Skeletal muscle tissue (tissue), 4 donors: ENCODE results near the gene NPAS2. TPM values are rescaled to one million over a fixed set of nuclear protein-coding genes. Genes with fewer than 3 reads are reported as not detected.

Experiments used
- H3K27ac ChIP-seq: one replicate; pipeline ENCODE4 v1.7.0; 2013; ENCODE audit warnings: mild to moderate bottlenecking, low read depth, low read length, inconsistent platforms
- H3K27me3 ChIP-seq, 3 donors: one replicate each; pipeline ENCODE4 v1.7.0; 2013; ENCODE audit warnings: low read length in 3 of 3; ENCODE audit not compliant: control insufficient read depth in 3 of 3, insufficient read depth in 3 of 3
- H3K36me3 ChIP-seq, 3 donors: one replicate each; pipeline ENCODE4 v1.7.0; 2013; ENCODE audit warnings: low read length in 3 of 3; ENCODE audit not compliant: control insufficient read depth in 3 of 3, insufficient read depth in 3 of 3
- H3K4me1 ChIP-seq, 3 donors: one replicate each; pipeline ENCODE4 v1.7.0; 2013; ENCODE audit warnings: low read length in 3 of 3, mild to moderate bottlenecking in 3 of 3; ENCODE audit not compliant: control insufficient read depth in 3 of 3, insufficient read depth in 3 of 3
- H3K4me3 ChIP-seq, 3 donors: one replicate each; pipeline ENCODE4 v1.7.0; 2013; ENCODE audit warnings: low read length in 3 of 3
- H3K9ac ChIP-seq, 3 donors: one replicate each; pipeline ENCODE4 v1.7.0; 2013; ENCODE audit warnings: low read length in 3 of 3, mild to moderate bottlenecking in 3 of 3, moderate library complexity in 2 of 3, low read depth in 1 of 3
- H3K9me3 ChIP-seq, 3 donors: one replicate each; pipeline ENCODE4 v1.7.0; 2013; ENCODE audit warnings: low read length in 3 of 3; ENCODE audit not compliant: control insufficient read depth in 3 of 3
- total RNA-seq: library from RNA; depleted of rRNA; stranded (reverse); fragments of >200 nt; gene quantifications from one replicate; pipeline ENCODE4 v1.2.3, GENCODE V29; 2014
- donor health status: Osteomylitis.

NPAS2 gene
- total RNA-seq, 1 donor from 2014 or later, result 7.8 TPM

DNA sequence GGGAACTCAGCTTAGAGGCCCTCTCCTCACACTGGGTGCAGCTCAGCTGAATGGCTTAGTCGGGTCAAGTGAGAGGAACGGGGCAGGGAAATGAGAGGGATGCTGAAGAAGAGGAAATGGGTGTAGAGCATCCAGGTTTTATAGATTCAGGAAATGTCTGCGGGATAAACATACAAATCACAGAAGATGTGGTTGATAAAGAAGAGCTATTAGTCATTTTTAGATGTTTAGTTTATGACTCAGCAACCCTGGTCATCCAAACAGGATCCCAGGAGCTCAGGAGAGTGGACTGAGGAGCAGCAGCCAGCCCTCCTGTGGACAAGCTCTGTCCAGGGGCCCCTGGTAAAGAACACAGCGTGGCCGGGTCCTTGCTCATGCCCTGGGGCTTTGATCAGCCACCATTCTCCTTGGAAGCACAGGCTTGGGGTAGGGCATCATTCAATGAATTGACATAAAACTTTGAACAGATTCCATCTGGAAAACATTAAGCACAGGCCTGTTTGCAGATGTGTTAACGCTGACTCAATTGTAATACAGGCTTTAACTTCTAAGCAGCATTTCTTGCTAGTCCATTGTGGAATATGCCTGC is 83.0 kb downstream of the NPAS2 start:
- Histone ChIP-seq H3K9ac (no peak overlapping the region), H3K36me3 (peaks cover 4 to 5% (median 4%) of the 10 kb centered on the region in 3 donors), H3K4me1 (peaks cover 0 to 9% (median 3%) of the 10 kb centered on the region in 3 donors), H3K27me3 (no peaks in the 10 kb centered on the region), H3K4me3 (no peak overlapping the region), H3K27ac (no peak overlapping the region), H3K9me3 (no peaks in the 10 kb centered on the region)

DNA sequence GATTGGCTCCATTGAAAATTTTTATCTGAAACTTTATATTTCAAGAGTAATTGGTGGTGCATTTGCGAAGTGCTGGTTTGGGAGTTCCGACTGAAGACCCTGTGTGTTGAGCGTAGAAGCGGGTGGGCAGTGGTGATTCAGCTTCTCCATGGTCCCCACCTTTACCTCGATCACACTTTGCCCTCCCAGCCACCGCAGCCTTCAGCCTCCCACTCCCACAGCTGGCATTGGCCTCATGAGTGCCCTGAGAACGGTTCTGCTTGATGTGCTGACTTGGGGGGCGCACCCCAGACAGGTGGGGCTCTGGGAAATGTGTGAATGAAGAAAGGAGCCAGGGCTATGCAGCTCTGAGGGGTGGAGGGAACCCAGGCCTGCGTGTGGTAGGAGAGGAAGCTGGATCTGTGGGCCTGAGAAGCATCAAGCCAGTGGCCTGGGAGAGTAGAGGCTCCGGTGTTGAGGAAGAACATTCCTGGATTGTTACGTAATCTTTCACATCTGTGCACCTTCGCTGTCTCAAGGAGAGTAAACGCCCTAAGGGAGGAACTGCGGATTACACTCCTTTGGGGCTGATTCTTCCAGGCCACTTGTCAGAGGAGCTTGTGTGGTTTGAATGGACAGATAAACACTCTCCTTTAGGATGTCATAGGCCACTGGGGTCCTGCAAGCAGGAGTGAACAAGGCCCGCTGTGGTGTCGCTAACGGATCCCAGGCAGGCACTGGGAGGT is 83.8 kb downstream of the NPAS2 start:
- Histone ChIP-seq H3K27me3 (no peaks in the 10 kb centered on the region), H3K9ac (no peak overlapping the region), H3K9me3 (no peaks in the 10 kb centered on the region), H3K4me3 (no peak overlapping the region), H3K36me3 (peaks cover 4 to 5% (median 4%) of the 10 kb centered on the region in 3 donors), H3K4me1 (peaks cover 0 to 9% (median 3%) of the 10 kb centered on the region in 3 donors), H3K27ac (no peak overlapping the region)

DNA sequence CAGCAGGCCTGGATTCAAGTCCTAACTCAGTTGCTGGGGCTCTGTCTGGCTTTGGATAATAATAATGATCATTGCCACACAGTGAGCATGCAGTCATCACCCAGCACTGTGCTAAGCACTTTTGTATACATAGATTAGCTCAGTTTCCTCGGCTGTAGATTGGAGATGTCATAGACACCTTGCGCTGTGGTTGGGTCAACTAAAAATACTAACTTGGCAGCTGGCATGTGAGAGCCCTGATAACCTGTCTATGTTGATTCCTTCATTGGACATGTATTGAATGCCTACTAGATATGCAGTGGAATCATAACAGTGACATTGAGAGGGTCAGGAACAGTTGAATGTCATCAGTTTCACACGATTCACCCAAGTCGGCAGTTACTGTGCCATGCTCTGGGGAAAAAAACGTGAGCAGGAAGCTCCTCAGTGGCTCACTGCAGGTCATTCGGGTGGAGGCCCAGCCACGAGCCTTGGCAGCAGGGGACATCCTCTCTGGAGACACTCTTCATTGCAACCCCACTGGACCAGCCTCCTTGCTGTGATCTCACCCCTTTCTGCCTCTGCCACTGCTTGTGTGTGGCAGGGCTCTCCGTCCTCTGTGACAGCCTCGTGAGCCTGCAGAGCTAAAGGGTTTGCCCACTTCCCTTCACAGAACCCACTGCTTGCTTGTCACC is 85.3 kb downstream of the NPAS2 start:
- Histone ChIP-seq H3K9ac (no peak overlapping the region), H3K9me3 (no peaks in the 10 kb centered on the region), H3K4me3 (no peak overlapping the region), H3K4me1 (peaks cover 0 to 9% (median 3%) of the 10 kb centered on the region in 3 donors), H3K27ac (no peak overlapping the region), H3K27me3 (no peaks in the 10 kb centered on the region), H3K36me3 (peaks cover 4 to 5% (median 4%) of the 10 kb centered on the region in 3 donors)

GRCh38 chr2:100906131-100906530 is 86.2 kb downstream of the NPAS2 start:
- Histone ChIP-seq H3K4me3 (no peak overlapping the region), H3K9ac (no peak overlapping the region), H3K9me3 (no peaks in the 10 kb centered on the region), H3K4me1 (peaks cover 0 to 9% (median 3%) of the 10 kb centered on the region in 3 donors), H3K27ac (no peak overlapping the region), H3K27me3 (no peaks in the 10 kb centered on the region), H3K36me3 (peaks cover 4 to 5% (median 4%) of the 10 kb centered on the region in 3 donors)

GRCh38 chr2:100906679-100907078 is 86.7 kb downstream of the NPAS2 start:
- H3K4me3 ChIP-seq, result no peak overlapping the region
- no peaks in the 10 kb centered on the region for H3K27me3 ChIP-seq
- no peak overlapping the region for H3K27ac ChIP-seq
- H3K36me3 ChIP-seq, result peaks cover 4 to 5% (median 4%) of the 10 kb centered on the region in 3 donors
- no peaks in the 10 kb centered on the region for H3K9me3 ChIP-seq
- peaks cover 0 to 9% (median 3%) of the 10 kb centered on the region in 3 donors for H3K4me1 ChIP-seq
- no peak overlapping the region for H3K9ac ChIP-seq

- Histone ChIP-seq H3K27me3 (no peaks in the 10 kb centered on the region), H3K9ac (no peak overlapping the region), H3K27ac (no peak overlapping the region), H3K36me3 (peaks cover 4 to 5% (median 4%) of the 10 kb centered on the region in 3 donors), H3K4me1 (peaks cover 0 to 8% (median 3%) of the 10 kb centered on the region in 3 donors), H3K9me3 (no peaks in the 10 kb centered on the region), H3K4me3 (no peak overlapping the region)
These were observed 87.9 kb downstream of the NPAS2 start for GRCh38 chr2:100907832-100908231.

DNA sequence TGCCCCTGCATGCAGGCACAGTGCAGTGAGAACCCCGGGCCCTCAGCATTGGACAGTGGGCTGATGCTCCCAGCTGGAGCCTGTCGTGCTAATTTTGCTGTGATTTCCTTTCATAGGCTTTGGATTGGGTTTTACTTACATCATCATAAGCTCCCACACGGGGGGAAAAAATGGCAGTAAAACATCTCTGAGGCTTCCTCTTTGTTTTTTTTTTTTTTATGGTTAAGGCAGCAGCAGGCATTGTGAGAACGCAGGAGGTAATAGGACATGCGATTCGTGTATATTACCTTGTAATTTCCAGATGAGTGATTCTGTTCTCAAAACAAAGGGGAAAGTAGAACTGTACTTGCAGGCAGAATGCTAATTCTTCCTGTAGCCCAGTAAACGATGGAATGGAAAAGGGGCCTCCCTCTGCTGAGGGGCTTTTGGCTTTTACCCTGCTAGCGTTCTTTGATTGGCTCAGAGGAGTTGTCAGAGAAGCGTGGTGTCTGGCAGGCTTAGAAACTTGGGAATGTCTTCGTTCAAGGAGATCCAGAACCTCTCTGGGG is 89.7 kb downstream of the NPAS2 start:
- no peak overlapping the region for H3K9ac ChIP-seq
- no peaks in the 10 kb centered on the region for H3K9me3 ChIP-seq
- no peak overlapping the region for H3K4me3 ChIP-seq
- no peaks in the 10 kb centered on the region for H3K27me3 ChIP-seq
- no peak overlapping the region for H3K27ac ChIP-seq
- H3K36me3 ChIP-seq, result peaks cover 4 to 5% (median 4%) of the 10 kb centered on the region in 3 donors
- H3K4me1 ChIP-seq, result no peaks in the 10 kb centered on the region

DNA sequence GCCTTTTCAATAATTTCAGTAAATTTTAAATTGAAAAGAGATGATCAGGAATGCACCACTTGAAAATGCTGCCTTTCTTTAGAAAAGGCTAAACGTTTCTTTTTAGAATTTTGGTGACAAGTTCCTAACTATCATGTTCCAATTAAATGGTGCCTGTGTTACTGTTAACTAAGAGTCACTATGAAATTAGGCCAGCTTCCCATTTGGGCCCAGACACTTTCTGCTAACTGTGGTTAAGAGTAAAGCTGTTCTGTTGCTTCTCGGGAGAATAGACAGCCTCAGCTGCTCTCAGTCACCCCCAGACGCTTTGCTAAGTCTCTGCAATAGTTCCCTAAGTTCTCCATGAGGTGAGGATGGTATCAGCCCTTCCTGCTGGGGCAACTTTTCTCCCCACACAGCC is 90.2 kb downstream of the NPAS2 start:
- no peak overlapping the region for H3K27ac ChIP-seq
- H3K4me3 ChIP-seq, result no peak overlapping the region
- no peaks in the 10 kb centered on the region for H3K4me1 ChIP-seq
- H3K36me3 ChIP-seq, result peaks cover 4 to 5% (median 4%) of the 10 kb centered on the region in 3 donors
- no peaks in the 10 kb centered on the region for H3K27me3 ChIP-seq
- no peaks in the 10 kb centered on the region for H3K9me3 ChIP-seq
- H3K9ac ChIP-seq, result no peak overlapping the region

- H3K27me3 ChIP-seq, result no peaks in the 10 kb centered on the region
- no peaks in the 10 kb centered on the region for H3K36me3 ChIP-seq
- no peak overlapping the region for H3K4me3 ChIP-seq
- peaks cover 0 to 9% (median 0%) of the 10 kb centered on the region in 3 donors for H3K4me1 ChIP-seq
- H3K9ac ChIP-seq, result no peak overlapping the region
- no peaks in the 10 kb centered on the region for H3K9me3 ChIP-seq
- H3K27ac ChIP-seq, result no peak overlapping the region
These were observed 99.4 kb downstream of the NPAS2 start for GRCh38 chr2:100919316-100919715.
